Hepatocyte (in vitro differentiated cells): ENCODE measurements around the gene SLC25A6. TPM values are rescaled to one million over a fixed set of nuclear protein-coding genes. Genes with fewer than 3 reads are reported as not detected.

Source experiments
- DNase-seq: peaks from one replicate; pipeline ENCODE4 v3.0.0-alpha.2; 2016; ENCODE audit warnings: low spot score
- H2AFZ ChIP-seq: fragments of 200-600 bp; sonication (generic); 2 replicates; pipeline ENCODE4 v1.6.0; 2016; ENCODE audit warnings: antibody characterized with exemption, mild to moderate bottlenecking
- H3K27ac ChIP-seq: fragments of 200-600 bp; sonication (generic); 2 replicates; pipeline ENCODE4 v1.5.1; 2016; ENCODE audit warnings: mild to moderate bottlenecking
- H3K27me3 ChIP-seq: fragments of 200-600 bp; sonication (generic); 2 replicates; pipeline ENCODE4 v1.6.1; 2016
- H3K36me3 ChIP-seq: fragments of 200-600 bp; sonication (generic); replicated peaks from 2 replicates; pipeline ENCODE4 v1.5.1; 2016; ENCODE audit warnings: low read depth; ENCODE audit not compliant: insufficient read depth
- H3K4me1 ChIP-seq: fragments of 200-600 bp; sonication (generic); 2 replicates; pipeline ENCODE4 v1.5.1; 2016; ENCODE audit warnings: mild to moderate bottlenecking, moderate library complexity; ENCODE audit not compliant: insufficient read depth
- H3K4me2 ChIP-seq: fragments of 200-600 bp; sonication (generic); 2 replicates; pipeline ENCODE4 v1.6.0; 2016
- H3K4me3 ChIP-seq: fragments of 200-600 bp; sonication (generic); 2 replicates; pipeline ENCODE4 v1.5.1; 2016; ENCODE audit warnings: mild to moderate bottlenecking
- H3K79me2 ChIP-seq: fragments of 200-600 bp; sonication (generic); 2 replicates; pipeline ENCODE4 v1.6.0; 2017; ENCODE audit warnings: mild to moderate bottlenecking
- H3K9me2 ChIP-seq: fragments of 200-600 bp; sonication (generic); replicated peaks from 2 replicates; pipeline ENCODE4 v1.6.0; 2017; ENCODE audit warnings: mild to moderate bottlenecking; ENCODE audit not compliant: insufficient read depth
- H3K9me3 ChIP-seq: fragments of 200-600 bp; sonication (generic); 2 replicates; pipeline ENCODE4 v1.5.1; 2016; ENCODE audit warnings: low read depth, mild to moderate bottlenecking
- H4K20me1 ChIP-seq: fragments of 200-600 bp; sonication (generic); 2 replicates; pipeline ENCODE4 v1.6.0; 2016; ENCODE audit warnings: mild to moderate bottlenecking; ENCODE audit not compliant: insufficient read depth, poor library complexity, severe bottlenecking
- CTCF ChIP-seq: fragments of 200-600 bp; sonication (generic); IDR thresholded peaks from 2 replicates; pipeline ENCODE4 v1.5.1; 2016; ENCODE audit warnings: antibody characterized with exemption, mild to moderate bottlenecking; ENCODE audit not compliant: poor library complexity
- EZH2 ChIP-seq: fragments of 200-600 bp; sonication (generic); IDR thresholded peaks from 2 replicates; pipeline ENCODE4 v1.6.1; 2016; ENCODE audit warnings: antibody characterized with exemption, mild to moderate bottlenecking, borderline replicate concordance
- EZH2phosphoT487 ChIP-seq: fragments of 200-600 bp; sonication (generic); IDR thresholded peaks from one replicate; pipeline ENCODE4 v1.6.1; 2018; ENCODE audit warnings: antibody characterized with exemption, mild to moderate bottlenecking, low read depth, moderate library complexity; ENCODE audit not compliant: unreplicated experiment, severe bottlenecking
- WGBS: methylation state at CpG from one replicate; pipeline ENCODE4 v1.1.6; 2016; ENCODE audit warnings: low lambda C conversion rate; ENCODE audit errors: missing lambda C conversion rate; 5-methylcytosine and 5-hydroxymethylcytosine counted together
- polyA plus RNA-seq: library from polyadenylated mRNA; unstranded; fragments of >200 nt; fragmentation: Nextera tagmentation; extraction: Ambion mirVana; gene quantifications from 2 replicates; pipeline ENCODE4 v1.2.1, GENCODE V29; 2016
- total RNA-seq: library from RNA; depleted of rRNA; stranded (reverse); fragments of >200 nt; gene quantifications from 2 replicates; pipeline ENCODE4 v1.2.3, GENCODE V29; 2014

Gene SLC25A6
- total and polyA plus RNA-seq, 2 experiments from 2014 or later: 359 to 364 TPM

- H3K27me3 ChIP-seq: no peaks in the 10 kb centered on the region
- DNase-seq: no peak
- 96% methylated on average over 2 of the region's 2 CpGs for WGBS
- H3K4me2 ChIP-seq: no peak overlapping the region
- no peaks in the 10 kb centered on the region for H4K20me1 ChIP-seq
- no peaks in the 10 kb centered on the region for H3K36me3 ChIP-seq
- H3K79me2 ChIP-seq: no peaks in the 10 kb centered on the region
- H3K9me3 ChIP-seq: no peaks in the 10 kb centered on the region
- no peak overlapping the region for H3K27ac ChIP-seq
- no peaks in the 10 kb centered on the region for H3K9me2 ChIP-seq
- H2AFZ ChIP-seq: no peak overlapping the region
- TF ChIP-seq EZH2 (no peak), CTCF (no peak), EZH2phosphoT487 (no peak)
- H3K4me3 ChIP-seq: no peak overlapping the region
- H3K4me1 ChIP-seq: no peaks in the 10 kb centered on the region
Observed at GRCh38 chrX:1361910-1362309, 30.0 kb downstream of the SLC25A6 start.

- no peak for DNase-seq
- no peaks in the 10 kb centered on the region for H3K9me2 ChIP-seq
- no peak for TF ChIP-seq EZH2
- no peak for TF ChIP-seq EZH2phosphoT487
- no peak for TF ChIP-seq CTCF
- no peaks in the 10 kb centered on the region for H3K36me3 ChIP-seq
- H3K4me3 ChIP-seq: no peak overlapping the region
- no peaks in the 10 kb centered on the region for H3K9me3 ChIP-seq
- no peaks in the 10 kb centered on the region for H3K4me1 ChIP-seq
- no peaks in the 10 kb centered on the region for H3K79me2 ChIP-seq
- no peak overlapping the region for H2AFZ ChIP-seq
- H3K27me3 ChIP-seq: no peaks in the 10 kb centered on the region
- no peak overlapping the region for H3K27ac ChIP-seq
- 86% methylated on average over 12 of the region's 12 CpGs for WGBS
- H4K20me1 ChIP-seq: no peaks in the 10 kb centered on the region
- no peak overlapping the region for H3K4me2 ChIP-seq
Observed at GRCh38 chrX:1361275-1361674, 30.6 kb downstream of the SLC25A6 start.

- H3K79me2 ChIP-seq: no peaks in the 10 kb centered on the region
- no peak overlapping the region for H3K4me2 ChIP-seq
- 100% methylated on average over 1 of the region's 2 CpGs for WGBS
- no peaks in the 10 kb centered on the region for H3K36me3 ChIP-seq
- H3K27ac ChIP-seq: no peak overlapping the region
- H4K20me1 ChIP-seq: no peaks in the 10 kb centered on the region
- TF ChIP-seq CTCF: no peak
- TF ChIP-seq EZH2phosphoT487: no peak
- TF ChIP-seq EZH2: no peak
- DNase-seq: no peak
- H3K4me1 ChIP-seq: no peaks in the 10 kb centered on the region
- H2AFZ ChIP-seq: no peak overlapping the region
- no peaks in the 10 kb centered on the region for H3K27me3 ChIP-seq
- H3K9me3 ChIP-seq: no peaks in the 10 kb centered on the region
- no peaks in the 10 kb centered on the region for H3K9me2 ChIP-seq
- H3K4me3 ChIP-seq: no peak overlapping the region
Observed at GRCh38 chrX:1360171-1360570, 31.7 kb downstream of the SLC25A6 start.

- H3K9me3 ChIP-seq: no peaks in the 10 kb centered on the region
- H3K36me3 ChIP-seq: no peaks in the 10 kb centered on the region
- no peak for TF ChIP-seq CTCF
- no peak for TF ChIP-seq EZH2phosphoT487
- no peak for TF ChIP-seq EZH2
- no peak overlapping the region for H3K27ac ChIP-seq
- no peak overlapping the region for H3K4me3 ChIP-seq
- no peak overlapping the region for H2AFZ ChIP-seq
- no peaks in the 10 kb centered on the region for H4K20me1 ChIP-seq
- no peaks in the 10 kb centered on the region for H3K27me3 ChIP-seq
- H3K4me2 ChIP-seq: no peak overlapping the region
- WGBS: no CpG with 5 or more reads among the region's 4 CpGs
- DNase-seq: no peak
- H3K4me1 ChIP-seq: no peaks in the 10 kb centered on the region
- no peaks in the 10 kb centered on the region for H3K79me2 ChIP-seq
- no peaks in the 10 kb centered on the region for H3K9me2 ChIP-seq
Observed at GRCh38 chrX:1359477-1359873, 32.4 kb downstream of the SLC25A6 start.
